SK-N-MC (cell line): Measurements from ENCODE around the gene ZGLP1.

Source experiments
- EZH2 ChIP-seq: fragments of 200-600 bp; sonication (generic); IDR thresholded peaks from one replicate; pipeline ENCODE4 v1.6.1; 2017; ENCODE audit warnings: antibody characterized with exemption
- POLR2AphosphoS5 ChIP-seq: IDR thresholded peaks from 2 replicates; pipeline ENCODE4 v1.6.1; 2012; ENCODE audit warnings: mild to moderate bottlenecking, low read depth, low read length, borderline replicate concordance

DNA sequence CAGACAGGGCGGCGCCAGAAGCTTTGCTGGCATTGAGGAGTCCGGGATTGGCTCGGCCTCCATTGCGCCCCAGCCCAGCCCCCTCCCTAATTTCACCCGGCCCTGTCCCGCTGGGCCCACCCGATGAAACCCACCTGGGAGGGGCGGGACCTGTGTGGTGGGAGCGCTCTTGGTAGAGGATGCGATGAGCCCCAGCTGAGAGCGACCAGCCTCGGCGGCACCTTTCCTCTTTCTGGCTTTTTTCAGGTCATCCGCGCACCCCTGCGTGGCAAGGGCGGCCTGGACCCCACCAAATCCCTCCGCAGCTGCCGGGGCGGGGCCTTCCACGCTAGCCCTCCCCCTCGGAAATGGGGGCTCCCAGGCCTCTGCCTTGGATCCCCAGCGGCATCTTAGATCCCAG is at the start of gene ZGLP1:
- TF ChIP-seq EZH2: no peak
- no peak for TF ChIP-seq POLR2AphosphoS5
